NCI-H187 (cell line): ENCODE results near the gene TEDC1.

ENCODE experiments used
- DNase-seq, 2 experiments: peaks; one replicate each; lab custom pipeline; 2025; lab: John Stamatoyannopoulos, UW

TEDC1 gene

GRCh38 chr14:105526776-105527380 is 35.8 kb downstream of the TEDC1 start:
- no peak for DNase-seq

GRCh38 chr14:105527381-105527825 is 36.4 kb downstream of the TEDC1 start:
- no peak for DNase-seq

GRCh38 chr14:105527826-105528585 is 37.0 kb downstream of the TEDC1 start:
- DNase-seq: peak in 1 of 2 experiments; percentile 23

- no peak for DNase-seq
Observed at GRCh38 chr14:105528586-105529318, 37.7 kb downstream of the TEDC1 start.

GRCh38 chr14:105529319-105529568 is 38.2 kb downstream of the TEDC1 start:
- DNase-seq: no peak

GRCh38 chr14:105529569-105530284 is 38.7 kb downstream of the TEDC1 start:
- DNase-seq: no peak

GRCh38 chr14:105530285-105531087 is 39.4 kb downstream of the TEDC1 start:
- DNase-seq: no peak

- DNase-seq: no peak
Observed at GRCh38 chr14:105531088-105531893, 40.2 kb downstream of the TEDC1 start.

GRCh38 chr14:105531894-105532623 is 41.0 kb downstream of the TEDC1 start:
- no peak for DNase-seq

- DNase-seq: no peak
Observed at GRCh38 chr14:105532735-105533141, 41.7 kb downstream of the TEDC1 start.

GRCh38 chr14:105533391-105533790 is 42.3 kb downstream of the TEDC1 start:
- no peak for DNase-seq

GRCh38 chr14:105533811-105534498 is 42.9 kb downstream of the TEDC1 start:
- DNase-seq: no peak

GRCh38 chr14:105534586-105534985 is 43.5 kb downstream of the TEDC1 start:
- no peak for DNase-seq

- DNase-seq: no peak
Observed at GRCh38 chr14:105536051-105536450, 45.0 kb downstream of the TEDC1 start.

- no peak for DNase-seq
Observed at GRCh38 chr14:105536691-105537579, 45.9 kb downstream of the TEDC1 start.

GRCh38 chr14:105537580-105538474 is 46.8 kb downstream of the TEDC1 start:
- DNase-seq: no peak

- no peak for DNase-seq
Observed at GRCh38 chr14:105538481-105539049, 47.5 kb downstream of the TEDC1 start.
